ENCODE data around the gene SUZ12.

DNA sequence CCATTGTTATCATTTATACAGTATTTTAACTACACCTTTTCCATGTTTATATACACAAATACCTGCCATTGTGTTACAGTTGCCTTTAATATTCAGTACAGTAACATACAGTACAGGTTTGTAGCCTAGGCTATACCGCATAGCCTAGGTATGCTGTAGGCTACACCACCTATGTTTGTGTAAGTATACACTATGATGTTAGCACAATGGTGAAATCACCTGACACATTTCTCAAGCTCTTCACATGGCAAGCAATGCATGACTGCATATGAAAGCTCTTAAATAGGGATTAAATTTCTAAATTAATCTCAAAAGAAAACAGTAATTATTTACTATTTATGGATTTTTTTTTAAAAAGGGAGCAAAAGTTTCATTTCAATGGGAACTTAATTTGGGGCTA, 82.4 kb downstream of the SUZ12 start:
- TF ChIP-seq, protein P1, sequence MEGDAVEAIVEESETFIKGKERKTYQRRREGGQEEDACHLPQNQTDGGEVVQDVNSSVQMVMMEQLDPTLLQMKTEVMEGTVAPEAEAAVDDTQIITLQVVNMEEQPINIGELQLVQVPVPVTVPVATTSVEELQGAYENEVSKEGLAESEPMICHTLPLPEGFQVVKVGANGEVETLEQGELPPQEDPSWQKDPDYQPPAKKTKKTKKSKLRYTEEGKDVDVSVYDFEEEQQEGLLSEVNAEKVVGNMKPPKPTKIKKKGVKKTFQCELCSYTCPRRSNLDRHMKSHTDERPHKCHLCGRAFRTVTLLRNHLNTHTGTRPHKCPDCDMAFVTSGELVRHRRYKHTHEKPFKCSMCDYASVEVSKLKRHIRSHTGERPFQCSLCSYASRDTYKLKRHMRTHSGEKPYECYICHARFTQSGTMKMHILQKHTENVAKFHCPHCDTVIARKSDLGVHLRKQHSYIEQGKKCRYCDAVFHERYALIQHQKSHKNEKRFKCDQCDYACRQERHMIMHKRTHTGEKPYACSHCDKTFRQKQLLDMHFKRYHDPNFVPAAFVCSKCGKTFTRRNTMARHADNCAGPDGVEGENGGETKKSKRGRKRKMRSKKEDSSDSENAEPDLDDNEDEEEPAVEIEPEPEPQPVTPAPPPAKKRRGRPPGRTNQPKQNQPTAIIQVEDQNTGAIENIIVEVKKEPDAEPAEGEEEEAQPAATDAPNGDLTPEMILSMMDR (IDR thresholded peaks at IDR 0.05 in 4 of 5, conservative IDR thresholded peaks at IDR 0.05 in 1 of 5), result no peak
- no peak for TF ChIP-seq POLR2A (IDR thresholded peaks at IDR 0.05)
